ENCODE data around the gene CDKAL1.
"Not testable (repeated sequence)": the region's sequence is repeated elsewhere in the genome, so short reads cannot be mapped to it uniquely, and the experiment has no call there.

The CDKAL1 gene

DNA sequence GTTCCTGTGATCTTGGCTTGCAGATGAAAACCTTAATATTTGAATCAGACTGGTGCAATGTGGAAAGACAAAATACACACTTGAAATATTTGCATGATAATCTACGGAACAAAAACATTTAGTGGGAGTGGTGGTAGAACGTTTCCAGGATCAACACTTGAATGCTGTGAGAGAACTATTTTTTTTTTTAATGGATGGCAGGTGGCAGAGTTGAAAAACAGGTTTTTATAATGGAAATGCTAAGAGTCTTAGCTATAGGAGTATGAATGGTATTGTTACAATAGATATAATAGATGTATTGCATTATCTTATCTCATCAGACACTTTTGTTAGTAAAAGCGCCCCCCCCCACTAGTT lies 49.2 kb downstream of the CDKAL1 start:
- no peaks in the 10 kb centered on the region for H3K27me3 ChIP-seq (ENCODE audit: insufficient read depth, poor library complexity, severe bottlenecking)
- no peak overlapping the region for H3K27ac ChIP-seq (replicated peaks)
- TF ChIP-seq, protein P1, sequence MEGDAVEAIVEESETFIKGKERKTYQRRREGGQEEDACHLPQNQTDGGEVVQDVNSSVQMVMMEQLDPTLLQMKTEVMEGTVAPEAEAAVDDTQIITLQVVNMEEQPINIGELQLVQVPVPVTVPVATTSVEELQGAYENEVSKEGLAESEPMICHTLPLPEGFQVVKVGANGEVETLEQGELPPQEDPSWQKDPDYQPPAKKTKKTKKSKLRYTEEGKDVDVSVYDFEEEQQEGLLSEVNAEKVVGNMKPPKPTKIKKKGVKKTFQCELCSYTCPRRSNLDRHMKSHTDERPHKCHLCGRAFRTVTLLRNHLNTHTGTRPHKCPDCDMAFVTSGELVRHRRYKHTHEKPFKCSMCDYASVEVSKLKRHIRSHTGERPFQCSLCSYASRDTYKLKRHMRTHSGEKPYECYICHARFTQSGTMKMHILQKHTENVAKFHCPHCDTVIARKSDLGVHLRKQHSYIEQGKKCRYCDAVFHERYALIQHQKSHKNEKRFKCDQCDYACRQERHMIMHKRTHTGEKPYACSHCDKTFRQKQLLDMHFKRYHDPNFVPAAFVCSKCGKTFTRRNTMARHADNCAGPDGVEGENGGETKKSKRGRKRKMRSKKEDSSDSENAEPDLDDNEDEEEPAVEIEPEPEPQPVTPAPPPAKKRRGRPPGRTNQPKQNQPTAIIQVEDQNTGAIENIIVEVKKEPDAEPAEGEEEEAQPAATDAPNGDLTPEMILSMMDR (IDR thresholded peaks at IDR 0.05; ENCODE audit: insufficient read depth, low read length): no peak
- TF ChIP-seq SPI1 (IDR thresholded peaks at IDR 0.05; ENCODE audit: borderline replicate concordance, low read depth) (no peak), GABPA (IDR thresholded peaks at IDR 0.05; ENCODE audit: low read depth) (no peak), POLR2AphosphoS5 (IDR thresholded peaks at IDR 0.05; ENCODE audit: low read depth) (no peak)
- TF ChIP-seq, protein P2, sequence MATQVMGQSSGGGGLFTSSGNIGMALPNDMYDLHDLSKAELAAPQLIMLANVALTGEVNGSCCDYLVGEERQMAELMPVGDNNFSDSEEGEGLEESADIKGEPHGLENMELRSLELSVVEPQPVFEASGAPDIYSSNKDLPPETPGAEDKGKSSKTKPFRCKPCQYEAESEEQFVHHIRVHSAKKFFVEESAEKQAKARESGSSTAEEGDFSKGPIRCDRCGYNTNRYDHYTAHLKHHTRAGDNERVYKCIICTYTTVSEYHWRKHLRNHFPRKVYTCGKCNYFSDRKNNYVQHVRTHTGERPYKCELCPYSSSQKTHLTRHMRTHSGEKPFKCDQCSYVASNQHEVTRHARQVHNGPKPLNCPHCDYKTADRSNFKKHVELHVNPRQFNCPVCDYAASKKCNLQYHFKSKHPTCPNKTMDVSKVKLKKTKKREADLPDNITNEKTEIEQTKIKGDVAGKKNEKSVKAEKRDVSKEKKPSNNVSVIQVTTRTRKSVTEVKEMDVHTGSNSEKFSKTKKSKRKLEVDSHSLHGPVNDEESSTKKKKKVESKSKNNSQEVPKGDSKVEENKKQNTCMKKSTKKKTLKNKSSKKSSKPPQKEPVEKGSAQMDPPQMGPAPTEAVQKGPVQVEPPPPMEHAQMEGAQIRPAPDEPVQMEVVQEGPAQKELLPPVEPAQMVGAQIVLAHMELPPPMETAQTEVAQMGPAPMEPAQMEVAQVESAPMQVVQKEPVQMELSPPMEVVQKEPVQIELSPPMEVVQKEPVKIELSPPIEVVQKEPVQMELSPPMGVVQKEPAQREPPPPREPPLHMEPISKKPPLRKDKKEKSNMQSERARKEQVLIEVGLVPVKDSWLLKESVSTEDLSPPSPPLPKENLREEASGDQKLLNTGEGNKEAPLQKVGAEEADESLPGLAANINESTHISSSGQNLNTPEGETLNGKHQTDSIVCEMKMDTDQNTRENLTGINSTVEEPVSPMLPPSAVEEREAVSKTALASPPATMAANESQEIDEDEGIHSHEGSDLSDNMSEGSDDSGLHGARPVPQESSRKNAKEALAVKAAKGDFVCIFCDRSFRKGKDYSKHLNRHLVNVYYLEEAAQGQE (IDR thresholded peaks at IDR 0.05; ENCODE audit: insufficient replicate concordance, low read depth): no peak
- no peak for DNase-seq (ENCODE audit: low read depth in 1 of 2, low spot score in 1 of 2)
- H3K4me3 ChIP-seq (replicated peaks; ENCODE audit: insufficient read depth, low read length): no peak overlapping the region

DNA sequence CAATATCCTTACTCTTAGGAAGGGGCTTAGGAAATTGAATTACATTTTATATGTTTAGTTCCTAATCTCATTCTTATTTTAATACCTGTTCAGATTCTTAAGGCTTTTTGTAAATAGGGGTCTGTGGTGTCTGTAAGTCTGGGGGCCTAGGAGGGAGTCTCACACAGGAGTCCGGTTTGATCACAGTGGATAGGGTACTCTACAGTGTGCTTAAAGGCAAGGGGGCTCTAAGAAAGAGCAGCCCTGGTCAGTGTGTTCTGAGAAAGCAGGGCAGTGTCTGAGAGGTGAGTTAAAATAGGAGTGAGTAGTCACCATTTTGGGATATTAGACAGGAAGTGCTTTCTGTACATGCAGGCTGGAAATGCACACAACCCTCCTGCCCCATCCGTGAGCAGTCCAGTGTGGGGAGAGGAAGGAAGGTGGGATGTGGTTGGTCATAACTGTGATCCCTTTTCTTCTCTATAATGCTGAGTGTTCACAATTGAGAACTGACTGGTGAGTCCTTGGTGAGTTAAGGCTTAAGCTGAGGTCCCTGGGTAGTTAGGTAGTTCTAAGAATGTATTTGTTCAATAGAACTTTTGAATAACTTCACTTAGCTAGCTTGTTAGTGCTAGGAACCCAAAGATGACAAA lies 50.0 kb downstream of the CDKAL1 start:
- no peak for TF ChIP-seq POLR2AphosphoS5 (IDR thresholded peaks at IDR 0.05; ENCODE audit: low read depth)
- DNase-seq (ENCODE audit: low read depth in 1 of 2, low spot score in 1 of 2): no peak
- no peak overlapping the region for H3K4me3 ChIP-seq (replicated peaks; ENCODE audit: insufficient read depth, low read length)
- no peaks in the 10 kb centered on the region for H3K27me3 ChIP-seq (ENCODE audit: insufficient read depth, poor library complexity, severe bottlenecking)
- H3K27ac ChIP-seq (replicated peaks): no peak overlapping the region

DNA sequence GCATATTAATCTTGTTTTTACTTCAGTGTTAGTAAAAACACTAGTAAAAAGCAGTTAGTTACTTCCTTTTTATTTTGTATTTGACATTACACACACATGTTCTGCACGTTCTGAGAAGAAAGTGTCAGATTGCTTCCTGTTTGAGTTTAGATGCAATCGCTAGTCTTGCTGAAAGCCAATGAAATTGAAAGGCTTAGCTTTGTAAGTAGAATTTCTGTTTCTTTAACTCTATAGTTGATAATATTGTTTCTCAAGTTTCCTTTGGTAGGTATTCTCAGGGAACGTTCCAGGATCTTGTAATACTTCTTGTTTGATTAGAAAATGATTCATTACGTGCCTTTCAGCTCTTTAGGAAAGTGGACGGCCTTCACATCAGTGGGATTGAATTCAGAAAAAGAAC lies 55.0 kb downstream of the CDKAL1 start:
- DNase-seq (ENCODE audit: low read depth in 1 of 2, low spot score in 1 of 2): peak in 1 of 2 experiments; percentile 12
- Histone ChIP-seq H3K27me3 (ENCODE audit: insufficient read depth, poor library complexity, severe bottlenecking) (no peaks in the 10 kb centered on the region), H3K4me3 (replicated peaks; ENCODE audit: insufficient read depth, low read length) (no peak overlapping the region), H3K27ac (replicated peaks) (no peak overlapping the region)
- TF ChIP-seq, protein P2 (IDR thresholded peaks at IDR 0.05; ENCODE audit: insufficient replicate concordance, low read depth): no peak
- TF ChIP-seq, protein P1 (IDR thresholded peaks at IDR 0.05; ENCODE audit: insufficient read depth, low read length): no peak
- TF ChIP-seq SPI1 (IDR thresholded peaks at IDR 0.05; ENCODE audit: borderline replicate concordance, low read depth) (no peak), POLR2AphosphoS5 (IDR thresholded peaks at IDR 0.05; ENCODE audit: low read depth) (no peak), GABPA (IDR thresholded peaks at IDR 0.05; ENCODE audit: low read depth) (no peak)

DNA sequence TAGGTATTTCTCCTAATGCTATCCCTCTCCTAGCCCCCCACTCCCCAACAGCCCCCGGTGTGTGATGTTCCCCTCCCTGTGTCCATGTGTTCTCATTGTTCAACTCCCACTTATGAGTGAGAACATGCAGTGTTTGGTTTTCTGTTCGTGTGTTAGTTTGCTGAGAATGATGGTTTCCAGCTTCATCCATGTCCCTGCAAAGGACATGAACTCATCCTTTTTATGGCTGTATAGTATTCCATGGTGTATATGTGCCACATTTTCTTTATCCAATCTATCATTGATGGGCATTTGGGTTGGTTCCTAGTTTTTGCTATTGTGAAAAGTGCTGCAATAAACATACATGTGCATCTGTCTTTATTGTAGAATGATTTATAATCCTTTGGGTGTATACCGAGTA lies 56.2 kb downstream of the CDKAL1 start:
- H3K27ac ChIP-seq (replicated peaks); H3K4me3 ChIP-seq (replicated peaks; ENCODE audit: insufficient read depth, low read length); H3K27me3 ChIP-seq (ENCODE audit: insufficient read depth, poor library complexity, severe bottlenecking); DNase-seq (ENCODE audit: low read depth in 1 of 2, low spot score in 1 of 2): not testable (repeated sequence)

DNA sequence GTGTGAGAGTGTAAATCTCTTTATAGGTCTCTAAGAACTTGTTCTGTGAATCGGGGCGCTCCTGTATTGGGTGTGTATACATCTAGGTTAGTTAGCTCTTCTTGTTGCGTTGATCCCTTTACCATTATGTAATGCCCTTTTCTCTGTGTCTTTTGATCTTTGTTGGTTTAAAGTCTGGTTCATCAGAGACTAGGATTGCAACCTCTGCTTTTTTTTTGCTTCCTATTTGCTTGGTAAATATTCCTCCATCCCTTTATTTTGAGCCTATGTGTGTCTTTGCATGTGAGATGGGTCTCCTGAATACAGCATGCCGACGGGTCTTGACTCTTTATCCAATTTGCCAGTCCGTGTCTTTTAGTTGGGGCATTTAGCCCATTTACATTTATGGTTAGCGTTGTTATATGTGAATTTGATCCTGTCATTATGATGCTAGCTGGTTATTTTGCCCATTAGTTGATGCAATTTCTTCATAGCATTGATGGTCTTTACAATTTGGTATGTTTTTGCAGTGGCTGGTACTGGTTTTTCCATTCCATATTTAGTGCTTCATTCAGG lies 60.1 kb downstream of the CDKAL1 start:
- H3K27me3 ChIP-seq (ENCODE audit: insufficient read depth, poor library complexity, severe bottlenecking); H3K4me3 ChIP-seq (replicated peaks; ENCODE audit: insufficient read depth, low read length); DNase-seq (ENCODE audit: low read depth in 1 of 2, low spot score in 1 of 2); H3K27ac ChIP-seq (replicated peaks): not testable (repeated sequence)
